Activated effector memory CD4-positive, alpha-beta T cell treated with anti-CD3 and anti-CD28 coated beads, Interleukin-2, amount 50 U/mL, for 16 hours (primary cell): ENCODE data around the gene GRM3.

Experiments
- DNase-seq: peaks from one replicate; pipeline ENCODE4 v3.0.0-alpha.2; 2020

Gene GRM3

GRCh38 chr7:86908948-86909347 is 265.2 kb downstream of the GRM3 start:
- DNase-seq, result no peak

- DNase-seq, result no peak
Observed at GRCh38 chr7:86911659-86912058, 267.9 kb downstream of the GRM3 start.

- DNase-seq, result no peak
Observed at GRCh38 chr7:86913709-86914108, 270.0 kb downstream of the GRM3 start.
